Progenitor cell of endocrine pancreas (in vitro differentiated cells): Measurements from ENCODE around the gene SLC17A4. TPM values are rescaled to one million over a fixed set of nuclear protein-coding genes. Genes with fewer than 3 reads are reported as not detected.

Experiments
- DNase-seq: peaks from one replicate; pipeline ENCODE4 v3.0.0; 2021; ENCODE audit warnings: low spot score; ENCODE audit not compliant: unreplicated experiment
- H3K27ac Mint-ChIP-seq: 2 replicates; pipeline ENCODE4 v1.8.0; 2021; ENCODE audit warnings: mild to moderate bottlenecking, moderate library complexity, mixed read lengths
- H3K27me3 Mint-ChIP-seq: 2 replicates; pipeline ENCODE4 v1.8.0; 2021; ENCODE audit warnings: mixed read lengths
- H3K36me3 Mint-ChIP-seq: 2 replicates; pipeline ENCODE4 v1.8.0; 2022; ENCODE audit warnings: mixed read lengths; ENCODE audit not compliant: insufficient read depth
- H3K4me1 Mint-ChIP-seq: 2 replicates; pipeline ENCODE4 v1.8.0; 2021; ENCODE audit warnings: low read depth, mixed read lengths
- H3K4me3 Mint-ChIP-seq: 2 replicates; pipeline ENCODE4 v1.8.0; 2021; ENCODE audit warnings: low read depth, mild to moderate bottlenecking, moderate library complexity, mixed read lengths
- H3K9me3 Mint-ChIP-seq: 2 replicates; pipeline ENCODE4 v1.8.0; 2021; ENCODE audit warnings: low read depth, mixed read lengths
- CTCF ChIP-seq: fragments of 200-600 bp; sonication (generic); IDR thresholded peaks from one replicate; pipeline ENCODE4 v1.5.0; 2021; ENCODE audit warnings: antibody characterized with exemption, mild to moderate bottlenecking; ENCODE audit not compliant: unreplicated experiment
- total RNA-seq: library from RNA; stranded (reverse); gene quantifications from 2 replicates; pipeline ENCODE4 v1.2.1, GENCODE V29; 2021

Gene SLC17A4
- total RNA-seq, 1 donor from 2014 or later: 3.6 TPM

- Mint-ChIP-seq H3K4me3 (no peak overlapping the region), H3K9me3 (peaks cover 3% of the 10 kb centered on the region), H3K4me1 (peaks cover 58% of the 10 kb centered on the region), H3K27me3 (no peaks in the 10 kb centered on the region), H3K27ac (no peak overlapping the region), H3K36me3 (no peaks in the 10 kb centered on the region)
- no peak for TF ChIP-seq CTCF
- DNase-seq: no peak
These were observed 3.6 kb upstream of the SLC17A4 start for GRCh38 chr6:25750906-25751305.

- Mint-ChIP-seq H3K27me3 (no peaks in the 10 kb centered on the region), H3K4me1 (peaks cover 67% of the 10 kb centered on the region), H3K9me3 (peaks cover 3% of the 10 kb centered on the region), H3K36me3 (no peaks in the 10 kb centered on the region), H3K27ac (no peak overlapping the region), H3K4me3 (no peak overlapping the region)
- TF ChIP-seq CTCF: no peak
- DNase-seq: no peak
These were observed 1.5 kb upstream of the SLC17A4 start for GRCh38 chr6:25753079-25753478.

- H3K27ac Mint-ChIP-seq: peak overlapping the region; percentile 73
- peaks cover 61% of the 10 kb centered on the region for H3K4me1 Mint-ChIP-seq
- H3K27me3 Mint-ChIP-seq: no peaks in the 10 kb centered on the region
- TF ChIP-seq CTCF: no peak
- no peaks in the 10 kb centered on the region for H3K36me3 Mint-ChIP-seq
- DNase-seq: no peak
- H3K4me3 Mint-ChIP-seq: peak overlapping the region; percentile 47
- H3K9me3 Mint-ChIP-seq: peaks cover 3% of the 10 kb centered on the region
These were observed 941 bp downstream of the SLC17A4 start for GRCh38 chr6:25755483-25755882.

GRCh38 chr6:25756382-25757363 lies 2.1 kb downstream of the SLC17A4 start:
- no peak for DNase-seq
- peaks cover 59% of the 10 kb centered on the region for H3K4me1 Mint-ChIP-seq
- H3K9me3 Mint-ChIP-seq: peaks cover 3% of the 10 kb centered on the region
- peak overlapping the region; percentile 47 for H3K4me3 Mint-ChIP-seq
- no peak for TF ChIP-seq CTCF
- no peaks in the 10 kb centered on the region for H3K36me3 Mint-ChIP-seq
- no peaks in the 10 kb centered on the region for H3K27me3 Mint-ChIP-seq
- H3K27ac Mint-ChIP-seq: peak overlapping the region; percentile 79

GRCh38 chr6:25757936-25758642 lies 3.5 kb downstream of the SLC17A4 start:
- Mint-ChIP-seq H3K36me3 (no peaks in the 10 kb centered on the region), H3K9me3 (peaks cover 3% of the 10 kb centered on the region), H3K27me3 (no peaks in the 10 kb centered on the region), H3K27ac (peak overlapping the region; percentile 10), H3K4me3 (no peak overlapping the region), H3K4me1 (peaks cover 57% of the 10 kb centered on the region)
- no peak for DNase-seq
- no peak for TF ChIP-seq CTCF
